ENCODE results near the gene WDR70.
"Not testable (repeated sequence)": the region's sequence is repeated elsewhere in the genome, so short reads cannot be mapped to it uniquely, and the experiment has no call there.

The WDR70 gene

DNA sequence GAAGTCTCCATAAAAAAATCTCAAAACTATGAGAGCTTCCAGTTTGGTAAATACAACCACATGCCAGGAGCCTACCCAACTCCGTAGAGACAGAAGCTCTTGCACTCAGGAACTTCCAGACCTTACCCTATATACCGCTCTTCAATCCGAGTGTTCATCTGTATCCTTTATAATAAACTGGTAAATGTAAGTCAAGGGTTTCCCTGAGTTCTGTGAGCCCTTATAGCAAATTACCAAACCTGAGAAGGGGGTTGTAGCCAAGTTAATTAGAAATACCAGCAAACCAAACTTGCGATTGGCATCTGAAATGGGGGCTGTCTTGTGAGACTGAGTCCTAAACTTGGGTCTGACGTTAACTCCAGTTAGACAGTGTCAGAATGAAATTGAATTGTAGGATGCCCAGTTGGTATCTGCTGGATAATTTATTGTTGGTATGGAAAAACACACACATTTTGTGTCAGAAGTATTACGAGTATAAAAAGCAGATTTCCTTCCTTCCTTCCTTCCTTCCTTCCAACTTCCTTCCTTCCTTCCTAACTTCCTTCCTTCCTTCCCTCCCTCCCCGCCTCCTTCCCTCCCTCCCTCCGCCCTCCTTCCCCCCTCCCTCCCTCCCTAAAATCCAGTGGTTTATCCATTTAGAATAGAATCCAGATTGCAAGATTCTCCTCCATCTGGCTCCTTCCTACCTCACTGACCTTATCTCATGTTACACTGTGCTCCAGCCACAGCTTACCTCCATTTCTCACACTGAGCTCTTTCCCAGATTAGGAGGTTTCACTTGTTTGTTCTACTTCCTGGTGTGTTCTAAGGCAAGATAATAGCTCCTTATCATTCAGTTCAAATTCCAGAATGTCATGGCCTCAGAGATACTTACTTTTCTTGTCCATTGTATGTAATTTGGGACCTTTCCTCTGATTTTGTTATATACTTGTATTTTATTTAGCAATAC lies 196.7 kb downstream of the WDR70 start:
- DNase-seq: peak; percentile 48

DNA sequence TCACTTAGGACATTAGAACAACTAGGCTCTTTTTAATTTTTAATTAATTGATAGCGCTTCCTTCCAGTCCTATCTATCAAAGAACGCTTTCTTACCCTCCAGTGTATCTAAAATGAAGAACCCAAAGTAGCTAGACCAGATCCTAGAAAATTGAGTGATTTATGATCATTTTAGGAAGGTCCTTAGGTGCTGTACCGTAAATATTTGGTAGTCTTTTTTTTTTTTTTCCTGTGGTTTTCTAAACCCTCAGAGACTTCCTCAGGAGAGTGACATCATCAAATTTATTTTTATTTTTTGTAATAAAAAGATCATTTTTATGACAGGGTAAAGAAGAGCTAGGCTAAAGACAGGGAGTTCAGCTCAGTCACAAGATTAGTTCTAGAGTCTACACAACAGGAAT lies 197.4 kb downstream of the WDR70 start:
- DNase-seq: no peak

- no peak for DNase-seq
Measured at GRCh38 chr5:37578176-37578575, 199.1 kb downstream of the WDR70 start.

- no peak for DNase-seq
Measured at GRCh38 chr5:37580106-37580505, 201.0 kb downstream of the WDR70 start.

GRCh38 chr5:37582202-37582601 lies 203.1 kb downstream of the WDR70 start:
- DNase-seq: no peak

GRCh38 chr5:37593292-37593691 lies 214.2 kb downstream of the WDR70 start:
- not testable (repeated sequence) for DNase-seq

GRCh38 chr5:37594864-37595263 lies 215.7 kb downstream of the WDR70 start:
- DNase-seq: not testable (repeated sequence)

DNA sequence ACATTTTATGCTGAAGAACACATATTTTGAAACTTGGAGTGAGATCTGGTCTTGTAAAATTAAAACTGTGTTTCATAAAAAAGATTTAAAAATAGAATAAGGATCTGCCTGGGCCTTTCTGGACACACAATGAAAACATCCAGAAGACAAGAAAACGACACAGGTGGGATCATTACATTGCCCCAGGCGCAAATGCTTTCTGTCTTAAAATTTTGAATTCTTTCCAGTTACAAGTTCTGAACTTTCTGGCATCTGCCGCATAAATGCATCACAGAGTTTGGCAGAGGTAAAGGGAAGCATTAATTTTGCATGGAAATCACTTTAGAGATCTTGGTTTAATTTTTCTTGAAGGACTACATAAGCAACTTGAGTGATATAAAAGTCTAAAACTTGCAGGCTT lies 219.6 kb downstream of the WDR70 start:
- no peak for DNase-seq

DNA sequence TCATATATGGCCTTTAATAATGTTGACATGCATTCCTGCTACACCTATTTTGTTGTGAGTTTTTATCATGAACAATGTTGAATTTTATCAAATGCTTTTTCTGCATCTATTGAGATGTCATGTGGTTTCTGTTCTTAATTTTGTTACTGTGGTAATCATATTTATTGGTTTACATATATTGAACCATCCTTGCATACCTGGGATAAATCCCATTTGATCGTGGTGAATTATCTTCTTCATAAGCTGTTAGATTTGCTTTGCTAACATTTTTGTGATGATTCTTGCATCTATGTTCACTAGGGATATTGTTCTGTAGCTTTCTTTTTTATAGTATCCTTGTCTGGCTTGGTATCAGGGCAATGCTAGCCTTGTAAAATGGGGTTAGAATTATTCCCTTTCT lies 222.0 kb downstream of the WDR70 start:
- DNase-seq: no peak

DNA sequence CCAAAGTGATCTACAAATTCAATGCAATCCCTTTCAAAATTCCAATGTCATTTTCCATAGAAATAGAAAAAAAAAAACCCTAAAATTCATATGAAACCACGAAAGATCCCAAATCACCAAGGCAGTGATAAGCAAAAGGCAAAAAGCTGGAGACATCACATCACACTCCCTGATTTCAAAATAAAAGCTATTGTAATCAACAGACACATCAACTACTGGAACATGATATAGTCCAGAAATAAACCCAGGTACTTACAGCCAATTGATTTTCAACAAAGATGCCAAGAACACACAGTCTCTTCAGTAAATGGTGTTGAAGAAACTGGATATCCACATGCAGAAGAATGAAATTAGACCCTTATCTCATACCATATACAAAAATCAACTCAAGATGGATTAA lies 224.0 kb downstream of the WDR70 start:
- DNase-seq: no peak

DNA sequence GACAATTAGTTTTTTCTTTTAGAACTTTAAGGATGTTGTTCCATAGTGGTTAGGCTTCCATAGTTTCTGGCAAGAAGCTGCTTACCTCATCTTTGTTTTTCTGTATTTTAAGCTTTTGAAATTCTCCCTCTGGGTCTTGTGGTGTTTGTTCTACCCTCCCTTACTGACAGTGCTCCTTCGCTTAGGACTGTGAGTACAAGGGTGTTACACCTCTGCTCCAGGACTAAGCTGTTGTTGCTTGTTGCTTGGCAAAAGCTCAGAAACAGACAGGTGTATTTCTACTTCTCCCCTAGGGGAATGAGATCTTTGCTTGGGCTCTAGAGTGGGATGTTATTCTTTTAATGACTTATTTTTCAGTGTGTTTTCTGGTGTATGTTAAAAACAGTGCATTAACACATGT lies 225.2 kb downstream of the WDR70 start:
- no peak for DNase-seq

GRCh38 chr5:37606148-37606547 lies 227.0 kb downstream of the WDR70 start:
- no peak for DNase-seq

DNA sequence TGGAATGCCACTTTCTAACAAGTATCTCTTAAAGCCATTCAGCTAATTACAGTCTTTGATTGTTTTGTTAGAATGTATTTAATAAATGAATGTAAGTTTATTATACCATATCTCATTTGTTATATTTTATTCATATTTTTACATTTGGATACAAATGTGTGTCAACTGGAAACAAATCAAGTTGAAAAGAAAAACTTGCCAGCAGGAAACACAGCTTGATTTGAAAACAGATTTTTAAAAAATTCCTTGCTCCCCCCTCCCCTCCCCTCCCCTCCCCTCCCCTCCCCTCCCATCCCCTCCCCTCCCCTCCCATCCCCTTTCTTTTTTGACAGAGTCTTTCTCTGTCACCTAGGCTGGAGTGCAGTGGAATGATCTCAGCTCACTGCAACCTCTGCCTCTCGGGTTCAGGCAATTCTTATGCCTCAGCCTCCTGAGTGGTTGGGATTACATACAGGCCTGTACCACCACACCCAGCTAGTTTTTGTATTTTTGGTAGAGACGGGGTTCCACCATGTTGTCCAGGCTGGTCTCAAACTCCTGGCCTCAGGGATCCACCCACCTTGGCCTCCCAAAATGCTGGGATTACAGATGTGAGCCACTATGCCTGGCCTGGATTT lies 227.6 kb downstream of the WDR70 start:
- DNase-seq: no peak

DNA sequence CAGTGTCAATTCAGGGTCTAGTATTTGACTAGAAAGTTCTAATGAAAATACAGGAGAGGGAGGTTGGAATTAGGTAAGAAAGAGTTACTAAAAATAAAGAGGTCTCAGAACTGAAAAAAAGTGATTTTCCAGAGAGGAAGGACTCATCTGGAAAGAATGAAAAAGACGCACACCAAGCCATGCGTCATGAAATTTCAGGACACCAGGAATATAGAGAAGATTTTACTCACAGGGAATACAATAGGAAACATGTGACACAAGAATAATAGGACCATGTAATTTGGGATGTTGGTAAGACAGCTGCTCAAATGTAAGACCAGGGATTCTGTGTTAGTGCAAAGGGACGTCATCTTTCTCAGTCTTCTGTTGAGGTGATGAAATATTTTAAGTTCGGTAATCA lies 236.1 kb downstream of the WDR70 start:
- no peak for DNase-seq

GRCh38 chr5:37619353-37619752 lies 240.2 kb downstream of the WDR70 start:
- DNase-seq: no peak

DNA sequence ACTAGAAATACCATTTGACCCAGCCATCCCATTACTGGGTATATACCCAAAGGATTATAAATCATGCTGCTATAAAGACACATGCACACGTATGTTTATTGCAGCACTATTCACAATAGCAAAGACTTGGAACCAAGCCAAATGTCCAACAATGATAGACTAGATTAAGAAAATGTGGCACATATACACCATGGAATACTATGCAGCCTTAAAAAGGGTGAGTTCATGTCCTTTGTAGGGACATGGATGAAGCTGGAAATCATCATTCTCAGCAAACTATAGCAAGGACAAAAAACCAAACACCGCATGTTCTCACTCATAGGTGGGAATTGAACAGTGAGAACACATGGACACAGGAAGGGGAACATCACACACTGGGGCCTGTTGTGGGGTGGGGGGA lies 243.2 kb downstream of the WDR70 start:
- DNase-seq: not testable (repeated sequence)

GRCh38 chr5:37626266-37626665 lies 247.1 kb downstream of the WDR70 start:
- DNase-seq: no peak

GRCh38 chr5:37628876-37629275 lies 249.8 kb downstream of the WDR70 start:
- no peak for DNase-seq

DNA sequence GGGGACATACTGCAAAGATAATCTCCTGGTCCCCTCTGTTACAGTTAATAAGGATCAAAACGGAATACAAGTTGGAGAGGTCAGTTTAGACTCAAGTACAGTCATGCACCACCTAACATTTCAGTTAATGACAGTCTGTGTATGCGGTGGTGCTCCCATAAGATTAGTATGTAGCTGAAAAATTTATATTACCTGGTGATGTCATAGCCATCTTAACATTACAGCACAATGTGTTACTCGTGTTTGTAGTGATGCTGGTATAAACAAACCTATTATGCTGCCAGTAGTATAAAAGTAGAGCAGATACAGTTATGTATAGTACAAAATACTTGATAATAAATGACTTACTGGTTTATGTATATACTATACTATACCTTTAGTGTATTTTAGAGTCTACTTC lies 252.8 kb downstream of the WDR70 start:
- DNase-seq: no peak

GRCh38 chr5:37637165-37637845 lies 258.2 kb downstream of the WDR70 start:
- DNase-seq: no peak

- DNase-seq: no peak
Measured at GRCh38 chr5:37638897-37639296, 259.8 kb downstream of the WDR70 start.

GRCh38 chr5:37640088-37640487 lies 261.0 kb downstream of the WDR70 start:
- DNase-seq: no peak

GRCh38 chr5:37641933-37642332 lies 262.8 kb downstream of the WDR70 start:
- no peak for DNase-seq

DNA sequence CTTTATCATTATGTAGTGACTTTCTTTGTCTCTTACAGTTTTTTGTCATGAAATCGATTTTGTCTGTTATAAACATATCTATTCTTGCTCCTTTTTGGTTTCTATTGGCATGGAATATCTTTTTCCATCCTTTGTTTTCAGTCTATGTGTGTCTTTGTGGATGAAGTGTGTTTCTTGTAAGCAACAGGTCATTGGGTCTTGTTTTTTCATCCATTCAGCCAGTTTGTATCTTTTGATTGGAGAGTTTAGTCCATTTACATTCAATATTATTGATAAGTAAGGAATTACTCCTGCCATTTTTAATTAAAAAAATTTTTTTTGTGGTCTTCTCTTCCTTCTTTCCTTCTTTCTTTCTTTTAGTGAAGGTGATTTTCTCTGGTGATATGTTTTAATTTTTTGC lies 266.6 kb downstream of the WDR70 start:
- no peak for DNase-seq

Measured in NCI-H69 (cell line).